DMS114 treated with DMSO at 0.1 percent for 48 hours (cell line): Measurements from ENCODE around the gene CACNA1S.

Experiments
- DNase-seq: peaks from one replicate; lab custom pipeline; 2025; ENCODE audit not compliant: unreplicated experiment; lab: John Stamatoyannopoulos, UW

Gene CACNA1S

DNA sequence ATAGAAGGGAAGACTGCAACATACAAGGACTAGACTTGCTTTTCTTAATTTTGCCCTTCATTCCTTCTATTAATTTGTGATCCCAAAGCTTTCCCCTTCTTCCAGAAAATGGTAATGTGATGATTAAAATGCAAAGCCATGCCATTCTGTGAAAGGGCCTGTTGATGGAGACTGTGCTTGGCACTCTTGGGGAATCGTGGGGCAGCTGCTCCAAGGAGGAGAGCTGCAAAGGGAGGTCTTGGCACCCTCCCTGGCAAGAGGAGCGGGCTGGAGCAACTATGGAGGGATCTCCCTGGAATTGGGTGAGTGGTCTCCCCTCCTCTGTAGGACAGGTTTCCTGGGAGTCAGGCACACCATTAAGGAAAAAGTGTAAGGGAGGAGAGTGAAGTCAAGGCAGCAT lies 16.6 kb downstream of the CACNA1S start:
- DNase-seq = no peak

DNA sequence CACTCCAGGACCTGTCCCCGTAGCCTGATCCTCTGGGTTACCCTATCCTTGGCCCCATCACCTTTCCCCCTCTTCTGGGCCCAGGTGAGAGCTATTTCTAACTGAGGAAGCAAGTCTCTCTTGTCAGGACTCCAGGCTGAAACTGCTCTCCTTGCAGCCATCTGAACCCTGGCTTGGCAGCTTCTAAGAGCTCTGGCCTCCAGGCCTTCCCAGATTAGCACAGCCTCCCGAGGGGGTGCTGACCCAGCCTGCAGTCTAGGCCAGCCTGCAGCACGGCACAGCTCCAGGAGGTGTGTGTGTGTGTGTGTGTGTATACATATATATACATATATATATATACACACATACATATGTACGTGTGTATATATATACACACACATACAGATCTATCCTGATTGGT lies 17.4 kb downstream of the CACNA1S start:
- DNase-seq = no peak

DNA sequence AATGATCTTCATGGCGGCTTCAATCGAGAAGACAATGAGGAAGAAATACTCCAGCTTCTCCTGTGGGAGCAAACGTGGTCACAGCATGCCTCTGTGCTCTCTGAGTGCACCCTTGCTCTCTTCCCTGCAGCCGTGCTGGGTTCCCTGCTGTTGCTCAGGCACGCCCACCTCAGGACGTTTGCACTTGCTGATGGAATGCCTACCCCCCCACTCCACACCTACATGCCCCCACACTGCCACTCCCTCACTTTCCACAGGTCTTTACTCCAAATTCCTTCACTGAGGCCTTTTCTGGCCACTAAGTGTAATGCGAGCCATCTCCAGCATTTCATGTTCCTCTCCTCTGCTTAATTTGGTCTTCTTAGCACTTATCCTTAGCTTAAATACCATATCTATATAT lies 18.3 kb downstream of the CACNA1S start:
- no peak for DNase-seq

DNA sequence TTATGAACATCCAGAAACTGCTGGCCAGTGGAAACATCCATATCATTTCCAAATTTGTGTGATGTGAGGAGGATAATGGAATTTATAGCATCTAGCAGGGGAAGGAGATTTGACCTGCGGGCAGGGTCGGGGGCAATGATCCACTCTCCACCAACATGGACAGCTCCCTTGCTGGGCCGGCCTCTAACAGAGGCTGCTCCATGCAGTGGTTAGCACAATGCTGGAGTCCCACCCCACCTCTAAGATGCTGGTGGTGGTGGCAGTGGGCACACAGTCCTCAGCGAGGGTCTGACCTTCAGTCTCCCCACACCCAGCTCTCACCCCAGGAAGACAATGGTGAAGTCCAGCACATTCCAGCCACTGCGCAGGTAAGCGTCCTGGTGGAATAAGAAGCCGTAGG lies 18.7 kb downstream of the CACNA1S start:
- no peak for DNase-seq

DNA sequence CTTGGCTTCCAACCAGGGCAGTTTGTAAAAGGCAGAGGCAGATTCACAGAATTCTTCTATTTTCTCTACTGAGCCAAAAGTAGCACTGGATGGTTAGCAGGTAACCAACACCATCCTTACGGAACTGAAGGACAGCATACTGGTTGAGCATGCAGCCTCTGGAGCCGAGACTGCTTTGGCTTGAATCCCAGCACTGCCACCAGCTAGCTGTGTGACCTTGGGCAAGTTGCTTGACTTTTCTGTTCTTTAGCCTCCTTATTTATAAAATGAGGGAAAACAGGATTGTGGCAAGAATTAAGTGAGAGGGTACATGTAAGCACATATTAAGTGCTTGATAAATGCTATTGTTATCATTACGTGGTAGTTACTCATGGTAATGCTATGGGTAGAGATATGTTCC lies 19.5 kb downstream of the CACNA1S start:
- DNase-seq = no peak

DNA sequence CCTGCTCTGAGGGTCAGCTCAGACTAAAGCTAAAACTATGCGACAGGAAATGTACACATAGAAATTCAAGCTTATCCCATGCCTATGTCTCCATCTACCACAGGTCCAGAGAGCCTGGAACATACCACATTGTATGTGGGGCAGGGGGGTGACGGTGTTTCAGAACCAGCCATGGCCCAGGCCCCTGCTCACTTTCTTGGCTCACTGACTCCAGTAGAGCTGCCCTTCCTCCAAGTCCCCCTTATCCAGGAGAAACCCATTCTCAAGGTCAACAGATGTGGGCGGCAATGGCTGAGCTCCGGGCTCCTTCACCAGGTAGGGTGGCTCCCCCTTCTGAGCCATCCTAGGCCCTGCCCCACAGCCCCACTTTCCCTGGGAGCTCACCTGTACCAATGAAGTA lies 21.0 kb downstream of the CACNA1S start:
- no peak for DNase-seq

DNA sequence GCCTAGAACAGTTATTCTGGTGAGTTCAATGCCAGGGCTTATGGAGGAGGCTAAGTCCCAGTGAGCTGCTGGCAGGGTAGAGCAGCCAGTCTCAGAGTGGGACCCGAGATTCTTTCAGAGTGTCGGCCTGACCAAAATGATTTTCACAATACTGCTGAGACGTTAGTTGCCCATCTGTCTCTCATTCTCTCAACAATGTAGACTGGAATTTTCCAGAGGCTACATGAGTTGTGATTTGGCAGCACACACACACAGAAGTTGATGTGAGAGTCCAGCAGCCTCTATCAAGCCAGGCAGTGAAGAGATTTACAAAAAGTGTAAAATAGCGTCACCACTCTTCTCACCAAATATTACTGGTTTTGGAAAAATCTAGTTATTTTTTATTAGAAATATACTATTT lies 21.7 kb downstream of the CACNA1S start:
- no peak for DNase-seq

DNA sequence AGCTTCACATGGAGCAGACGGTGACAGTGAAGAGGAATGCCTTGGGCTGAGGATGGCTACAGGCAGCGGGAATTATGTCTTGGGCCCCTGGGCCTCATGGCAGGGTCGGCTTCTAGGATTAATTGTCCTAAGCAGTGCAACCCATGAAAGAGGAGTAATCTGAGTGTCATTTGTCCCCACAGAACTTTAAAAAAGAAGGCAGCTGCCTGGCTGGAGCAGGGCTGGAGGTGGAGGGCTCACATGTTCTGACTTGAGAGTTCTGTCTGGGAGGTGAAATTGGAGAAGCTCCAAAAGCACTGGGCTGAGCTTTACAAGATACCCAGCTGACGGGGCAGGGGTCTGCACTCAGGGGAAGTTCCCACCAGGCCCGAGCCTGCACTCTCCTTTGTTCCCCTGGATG lies 22.6 kb downstream of the CACNA1S start:
- DNase-seq = no peak

DNA sequence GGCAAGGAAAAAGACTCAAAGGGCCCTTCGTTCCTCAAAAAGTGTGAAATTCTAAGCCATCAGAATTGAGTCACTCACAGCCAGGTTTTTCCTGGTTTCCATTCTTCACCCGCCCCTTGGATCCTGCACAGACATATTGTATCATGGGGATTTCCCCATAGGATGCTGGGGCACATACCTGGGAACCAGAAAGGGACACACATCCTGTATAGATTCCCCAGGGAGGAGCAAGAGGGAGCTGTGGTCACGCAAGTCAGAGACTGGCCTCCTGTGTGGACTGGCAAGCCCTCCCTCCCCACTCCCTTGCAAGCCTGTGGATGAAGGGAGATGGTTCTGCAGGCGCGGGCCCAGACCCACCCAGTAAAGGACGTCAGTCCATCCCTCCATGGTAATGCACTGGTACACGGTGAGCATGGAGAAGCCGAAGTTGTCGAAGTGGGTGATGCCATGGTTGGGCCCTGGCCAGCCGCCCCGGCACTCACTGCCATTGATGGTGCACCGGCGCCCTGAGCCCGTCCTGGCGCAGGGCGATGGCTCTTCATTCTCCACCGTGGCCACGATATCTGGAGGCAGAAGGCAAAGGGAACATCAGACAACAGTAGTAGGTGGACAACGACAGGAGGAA lies 23.2 kb downstream of the CACNA1S start:
- DNase-seq = no peak

DNA sequence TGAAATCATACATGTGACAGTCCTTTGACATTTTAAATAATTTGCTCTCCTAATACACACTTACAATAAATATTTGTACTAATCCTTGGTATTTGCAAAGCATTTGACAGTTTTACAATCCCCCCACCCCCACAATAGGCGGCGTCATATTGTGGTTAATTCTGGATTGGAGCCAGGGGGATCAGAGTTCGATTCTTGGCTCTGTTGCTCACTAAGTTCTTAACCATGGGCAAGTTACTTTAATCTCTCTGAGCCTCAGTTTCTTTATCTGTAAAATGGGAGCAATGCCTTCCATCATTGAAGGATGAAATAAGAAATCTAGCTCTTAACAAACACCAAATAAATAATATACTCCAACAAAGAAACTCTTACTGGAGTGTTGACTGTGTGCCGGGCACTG lies 23.8 kb downstream of the CACNA1S start:
- DNase-seq = no peak

DNA sequence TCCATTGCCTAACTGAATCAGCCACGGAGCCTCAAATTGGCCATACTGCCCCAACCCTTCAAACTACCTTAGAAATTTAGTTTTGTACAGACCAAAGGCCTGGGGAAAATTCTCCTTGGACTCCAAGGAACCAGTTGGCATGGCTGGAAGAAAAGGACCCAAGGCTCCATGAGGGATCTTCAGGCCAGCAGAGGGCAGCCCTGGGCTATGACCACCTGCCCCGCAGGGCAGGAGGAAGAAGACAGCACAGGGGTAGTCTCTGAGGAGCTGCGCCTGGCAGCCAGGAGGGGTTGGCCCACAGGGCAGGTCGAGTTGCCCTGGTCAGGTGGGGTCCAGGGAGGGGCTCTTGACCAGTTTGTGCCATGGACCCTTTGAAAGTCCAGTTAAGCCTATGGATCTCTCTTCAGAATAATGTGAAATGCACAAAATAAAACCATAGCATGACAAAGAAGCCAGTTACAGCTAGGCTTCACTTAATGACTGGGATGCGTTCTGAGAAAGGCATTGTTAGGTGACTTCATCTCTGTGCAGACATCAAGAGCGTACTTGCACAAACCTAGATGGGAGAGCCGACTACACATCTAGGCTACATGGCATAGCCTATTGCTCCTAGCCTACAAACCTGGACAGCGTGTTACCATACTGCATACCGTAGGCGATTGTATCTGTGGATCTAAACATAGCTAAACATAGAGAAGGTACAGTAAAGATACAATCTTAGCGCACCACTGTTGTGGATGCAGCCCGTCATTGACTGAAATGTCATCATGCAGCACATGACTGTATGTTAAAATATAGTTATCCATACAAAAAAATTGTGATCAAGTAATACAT lies 26.1 kb downstream of the CACNA1S start:
- peak; percentile 6 for DNase-seq

DNA sequence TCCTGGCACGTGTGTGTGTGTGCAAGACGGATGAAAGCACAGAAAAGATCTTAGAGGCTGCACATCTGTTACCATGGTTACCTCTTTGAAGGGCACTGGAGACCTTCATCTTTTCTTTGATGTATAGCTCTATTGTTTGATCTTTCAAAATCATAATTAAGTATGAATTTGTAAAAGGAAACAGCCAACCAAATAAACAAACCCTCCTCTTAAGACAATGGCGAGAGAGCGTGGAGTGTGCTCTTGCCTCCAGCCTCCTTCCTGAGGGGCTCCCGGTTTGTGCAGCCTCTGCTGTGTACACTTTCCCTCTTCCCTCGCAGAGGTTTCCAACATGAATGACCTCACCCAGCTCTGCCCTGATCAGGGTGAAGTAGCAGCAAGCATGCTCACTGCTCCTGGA lies 27.9 kb downstream of the CACNA1S start:
- no peak for DNase-seq

DNA sequence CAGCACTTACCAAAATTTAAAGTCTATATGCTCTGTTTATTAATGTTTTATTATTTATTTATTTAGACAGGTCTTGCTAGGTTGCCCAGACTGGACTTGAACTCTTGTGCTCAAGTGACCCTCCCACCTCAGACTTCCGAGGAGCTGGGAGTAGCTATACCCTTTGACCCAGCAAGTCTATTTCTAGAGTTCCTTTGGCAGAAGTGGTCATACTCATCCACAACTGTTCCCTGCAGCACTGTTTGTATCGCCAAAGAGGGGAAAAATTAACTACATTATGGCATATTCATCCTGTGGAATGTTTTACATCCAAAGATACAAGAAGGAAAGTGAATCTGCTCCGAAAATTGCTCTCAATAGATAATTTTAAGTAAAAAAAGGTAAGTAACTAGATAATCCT lies 28.5 kb downstream of the CACNA1S start:
- no peak for DNase-seq

DNA sequence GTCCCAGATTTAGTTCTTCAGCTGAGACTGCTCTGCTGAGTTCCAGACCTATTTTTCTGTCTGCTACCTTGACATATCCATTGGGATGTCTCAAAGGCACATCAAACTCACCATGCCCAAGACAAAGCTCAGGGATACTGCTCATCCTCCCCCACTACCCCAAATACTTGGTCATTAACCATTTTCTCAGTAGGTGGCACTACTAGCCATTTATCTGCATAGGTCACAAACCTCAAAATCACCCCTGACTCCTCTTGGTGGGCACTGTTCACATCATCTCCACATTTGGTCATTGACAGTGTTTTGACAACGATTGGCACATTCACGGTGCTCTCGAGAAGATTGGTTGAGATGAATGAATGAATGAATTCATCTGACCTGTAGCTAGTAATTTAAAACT lies 32.1 kb downstream of the CACNA1S start:
- DNase-seq = no peak

DNA sequence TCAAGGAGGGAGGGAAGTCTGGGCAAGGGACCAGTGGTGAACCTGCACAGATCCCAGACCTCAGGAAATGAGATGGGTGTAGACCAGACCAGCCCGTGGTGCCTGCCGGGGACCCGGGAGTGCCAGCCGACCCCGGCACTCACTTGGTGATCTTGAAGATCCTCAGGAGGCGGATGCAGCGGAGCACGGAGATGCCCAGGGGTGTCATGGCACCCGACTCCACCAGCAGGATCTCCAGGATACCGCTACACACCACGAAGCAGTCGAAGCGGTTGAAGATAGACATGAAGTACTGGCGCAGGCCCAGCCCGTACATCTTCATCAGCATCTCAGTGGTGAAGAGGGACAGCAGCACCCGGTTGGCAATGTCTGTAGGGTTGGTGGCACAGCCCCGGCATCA lies 34.5 kb downstream of the CACNA1S start:
- no peak for DNase-seq

DNA sequence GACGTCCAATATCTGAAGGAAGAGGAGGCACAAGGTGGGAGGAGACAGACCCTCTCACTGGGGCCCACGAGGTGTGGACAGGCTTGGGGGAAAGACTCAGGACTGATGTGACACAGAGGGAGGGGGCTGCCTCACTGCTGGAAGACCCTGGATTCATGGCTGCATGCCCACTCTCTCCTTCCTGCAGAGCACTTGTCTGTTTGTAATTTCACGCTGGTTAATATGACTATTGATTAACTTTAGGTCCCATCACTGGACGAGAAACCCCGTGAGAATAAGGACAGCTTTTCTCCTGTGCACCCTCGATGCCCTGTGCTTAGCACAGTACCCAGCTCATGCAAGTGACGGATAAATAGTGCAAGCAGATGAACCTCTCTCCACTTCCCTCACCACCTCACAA lies 35.1 kb downstream of the CACNA1S start:
- DNase-seq = no peak

DNA sequence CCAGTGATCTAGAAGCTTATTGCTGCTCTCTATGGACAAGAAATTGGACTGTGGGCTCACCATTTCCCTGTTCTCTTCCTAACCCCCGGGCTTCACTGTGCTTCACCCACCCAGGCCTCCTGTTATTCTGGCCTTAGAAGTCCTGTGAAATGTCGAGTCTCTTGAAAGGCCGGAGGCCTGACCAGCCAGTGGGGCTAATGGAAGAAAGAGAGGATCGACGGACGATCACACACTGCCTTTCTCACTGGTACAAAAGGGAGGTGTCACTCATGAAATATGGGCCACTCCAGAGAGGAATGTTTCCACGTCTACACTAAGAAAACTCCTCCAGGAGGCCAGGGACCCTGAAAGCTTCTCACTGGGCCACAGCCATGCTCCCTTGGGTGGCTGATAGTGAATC lies 36.1 kb downstream of the CACNA1S start:
- DNase-seq = no peak

DNA sequence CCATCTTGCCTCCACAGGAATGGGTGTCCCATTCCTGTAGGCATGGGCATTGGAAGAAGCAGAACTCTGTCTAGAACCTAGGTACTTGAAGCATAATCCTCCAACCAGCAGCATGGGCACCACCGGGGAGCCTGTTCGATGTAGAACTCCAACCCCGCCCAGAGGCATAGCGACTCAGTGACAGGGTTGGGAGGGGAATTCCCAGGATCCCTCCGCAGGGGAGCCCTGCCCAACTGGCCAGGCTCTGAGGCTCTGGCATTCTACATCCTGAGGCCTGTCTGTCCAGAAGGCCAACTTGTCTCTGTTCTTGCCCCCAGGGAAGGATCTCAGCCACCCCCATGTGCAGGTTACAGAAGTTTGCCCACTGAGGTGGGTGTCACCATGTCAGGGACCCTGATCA lies 38.2 kb downstream of the CACNA1S start:
- no peak for DNase-seq

DNA sequence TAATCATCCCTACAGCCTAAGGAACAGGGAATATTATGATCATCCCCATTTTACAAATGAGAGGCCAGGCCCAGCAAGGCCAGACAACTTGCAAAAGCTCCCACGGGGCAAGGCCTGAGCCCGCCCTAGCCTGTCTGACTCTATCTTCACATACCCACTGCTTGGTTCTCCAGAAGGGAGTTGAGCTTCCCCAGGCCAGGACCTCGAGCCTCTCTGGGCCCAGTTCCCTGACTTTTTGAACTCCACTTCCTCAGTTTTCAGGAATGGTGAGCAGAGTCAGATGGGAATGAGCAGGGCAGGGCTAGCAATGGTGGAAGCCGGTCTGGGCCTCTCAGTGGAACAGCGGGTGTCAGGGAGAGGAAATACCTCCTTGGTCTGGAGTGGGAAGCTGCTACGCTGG lies 39.3 kb downstream of the CACNA1S start:
- no peak for DNase-seq

DNA sequence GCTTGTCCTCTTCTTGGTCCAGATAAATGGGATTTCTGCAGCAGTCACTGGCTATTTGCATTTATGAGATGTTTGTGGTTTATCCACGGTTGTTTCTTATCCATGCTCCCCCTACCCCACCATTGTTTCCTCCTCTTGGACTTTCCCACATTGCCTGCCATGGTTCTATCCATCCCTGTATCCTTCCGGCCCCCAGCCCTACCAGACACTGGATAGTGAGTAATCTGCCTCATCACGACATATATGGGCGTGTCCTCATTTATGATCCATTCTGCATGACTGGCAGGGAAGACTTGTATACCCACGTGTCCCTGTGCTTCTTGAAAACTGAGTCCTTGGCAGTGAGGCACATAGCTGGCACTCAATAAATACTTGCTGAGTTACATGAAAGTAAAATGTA lies 40.1 kb downstream of the CACNA1S start:
- DNase-seq = no peak

DNA sequence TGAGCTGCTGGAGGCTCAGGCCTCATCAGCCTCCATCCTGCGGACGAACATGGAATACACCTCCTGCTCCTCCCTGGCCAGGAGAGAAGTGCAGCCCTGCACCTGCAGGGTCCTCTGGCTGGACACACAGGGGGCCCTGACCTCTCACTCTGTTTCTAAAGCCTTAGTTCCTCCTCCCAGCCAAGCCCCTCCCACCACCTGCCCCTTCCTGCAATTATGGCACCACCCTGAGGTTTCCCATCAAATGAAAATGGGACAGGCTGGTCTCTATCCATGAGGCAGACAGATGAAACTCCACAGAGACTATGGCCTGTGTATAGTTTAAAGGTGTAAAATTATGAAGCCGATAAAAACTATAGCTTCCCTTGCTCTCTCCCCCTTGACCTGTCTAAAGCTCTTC lies 42.6 kb downstream of the CACNA1S start:
- DNase-seq = no peak

DNA sequence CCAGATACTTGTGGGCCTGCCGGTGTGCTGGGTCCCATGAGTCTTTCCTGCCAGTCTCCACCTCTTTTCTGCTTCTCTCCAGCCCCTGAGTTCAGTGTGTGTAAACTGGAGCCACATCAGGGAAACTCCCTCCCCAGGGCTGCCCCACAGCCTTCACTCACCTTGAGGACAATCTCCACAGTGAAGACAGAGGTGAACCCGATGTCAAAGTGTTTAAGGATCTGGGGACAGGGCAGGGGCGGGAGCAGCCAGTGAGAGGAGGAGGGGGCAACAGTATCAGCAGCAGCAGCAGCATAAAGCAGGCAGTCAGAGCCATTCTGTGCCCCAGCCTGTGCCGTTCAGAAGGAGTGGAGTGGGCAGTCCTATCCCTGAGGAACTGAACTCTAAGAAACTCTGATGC lies 43.2 kb downstream of the CACNA1S start:
- DNase-seq = no peak

DNA sequence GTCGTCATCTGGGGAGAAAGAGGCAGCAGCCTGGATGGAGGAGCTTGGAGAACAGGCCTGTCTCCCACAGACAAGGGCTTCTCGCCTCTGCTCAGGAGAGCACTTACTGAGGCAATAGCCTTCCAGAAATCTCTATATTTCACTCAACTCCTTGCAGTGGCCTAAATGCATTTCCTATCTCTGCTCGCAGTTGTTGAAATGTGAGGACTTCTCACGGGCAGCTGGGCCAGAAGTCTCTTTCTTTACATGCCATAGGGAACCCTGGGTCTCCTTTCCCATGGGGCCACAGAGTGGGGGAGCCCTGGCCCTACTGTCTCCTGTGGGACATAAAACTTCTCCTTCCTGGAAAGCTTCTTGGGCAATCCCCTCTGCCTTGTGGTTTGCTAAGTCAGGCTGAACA lies 45.2 kb downstream of the CACNA1S start:
- DNase-seq = no peak
